Osteoblast (primary cell): Measurements from ENCODE around the gene ADARB1. TPM values are rescaled to one million over a fixed set of nuclear protein-coding genes. Genes with fewer than 3 reads are reported as not detected.

ENCODE experiments used
- DNase-seq: peaks from one replicate; pipeline ENCODE4 v3.0.0; 2011; ENCODE audit warnings: low spot score, mixed read lengths; ENCODE audit not compliant: insufficient read length; ENCODE audit errors: missing footprints
- H2AFZ ChIP-seq: 2 replicates; pipeline ENCODE4 v1.6.0; 2011; ENCODE audit warnings: mild to moderate bottlenecking, low read length
- H3K27ac ChIP-seq: 2 replicates; pipeline ENCODE4 v1.5.1; 2011; ENCODE audit warnings: mild to moderate bottlenecking, low read depth, low read length, moderate library complexity
- H3K27me3 ChIP-seq: 2 replicates; pipeline ENCODE4 v1.6.0; 2012; ENCODE audit warnings: mild to moderate bottlenecking, control low read depth, inconsistent platforms, low read length, moderate library complexity; ENCODE audit not compliant: insufficient read depth
- H3K36me3 ChIP-seq: 2 replicates; pipeline ENCODE4 v1.5.1; 2011; ENCODE audit warnings: mild to moderate bottlenecking, low read length, control low read depth, moderate library complexity; ENCODE audit not compliant: insufficient read depth
- H3K4me1 ChIP-seq: 2 replicates; pipeline ENCODE4 v1.5.1; 2011; ENCODE audit warnings: mild to moderate bottlenecking, low read length, control low read depth, moderate library complexity; ENCODE audit not compliant: insufficient read depth
- H3K4me2 ChIP-seq: 2 replicates; pipeline ENCODE4 v1.6.0; 2011; ENCODE audit warnings: mild to moderate bottlenecking, low read length; ENCODE audit not compliant: insufficient read depth
- H3K4me3 ChIP-seq: fragments of 200-600 bp; sonication (generic); 3 replicates; pipeline ENCODE4 v1.5.1; 2012; ENCODE audit warnings: mild to moderate bottlenecking, low read length, inconsistent platforms; ENCODE audit not compliant: insufficient read depth
- H3K79me2 ChIP-seq: 2 replicates; pipeline ENCODE4 v1.6.0; 2012; ENCODE audit warnings: mild to moderate bottlenecking, low read length, control low read depth, inconsistent platforms; ENCODE audit not compliant: insufficient read depth
- H3K9me3 ChIP-seq: 2 replicates; pipeline ENCODE4 v1.5.1; 2011; ENCODE audit warnings: low read depth, low read length, control low read depth
- H4K20me1 ChIP-seq: 2 replicates; pipeline ENCODE4 v1.6.0; 2012; ENCODE audit warnings: mild to moderate bottlenecking, low read length, control low read depth; ENCODE audit not compliant: insufficient read depth
- CTCF ChIP-seq: IDR thresholded peaks from 2 replicates; pipeline ENCODE4 v1.5.1; 2011; ENCODE audit warnings: mild to moderate bottlenecking, low read depth, low read length, moderate library complexity; ENCODE audit errors: extremely low read depth
- total RNA-seq: library from RNA; depleted of rRNA; stranded (reverse); fragments of >200 nt; gene quantifications from 2 replicates; pipeline ENCODE4 v1.2.3, GENCODE V29; 2012

Gene ADARB1
- total RNA-seq, 1 donor: 19.5 TPM

GRCh38 chr21:45088729-45089128 lies 14.3 kb downstream of the ADARB1 start:
- DNase-seq: no peak
- TF ChIP-seq CTCF: no peak
- Histone ChIP-seq H3K79me2 (peaks cover 80% of the 10 kb centered on the region), H3K27ac (no peak overlapping the region), H3K4me2 (peak overlapping the region; percentile 26), H4K20me1 (peaks cover 40% of the 10 kb centered on the region), H3K9me3 (no peaks in the 10 kb centered on the region), H3K4me3 (no peak overlapping the region), H3K27me3 (no peaks in the 10 kb centered on the region), H2AFZ (no peak overlapping the region), H3K36me3 (no peaks in the 10 kb centered on the region), H3K4me1 (peaks cover 11% of the 10 kb centered on the region)

GRCh38 chr21:45089964-45090363 lies 15.6 kb downstream of the ADARB1 start:
- Histone ChIP-seq H4K20me1 (peaks cover 47% of the 10 kb centered on the region), H2AFZ (no peak overlapping the region), H3K79me2 (peaks cover 78% of the 10 kb centered on the region), H3K4me3 (no peak overlapping the region), H3K27ac (no peak overlapping the region), H3K36me3 (no peaks in the 10 kb centered on the region), H3K4me2 (no peak overlapping the region), H3K9me3 (no peaks in the 10 kb centered on the region), H3K4me1 (peaks cover 11% of the 10 kb centered on the region), H3K27me3 (no peaks in the 10 kb centered on the region)
- DNase-seq: no peak
- TF ChIP-seq CTCF: no peak

- H3K4me2 ChIP-seq: no peak overlapping the region
- H3K27ac ChIP-seq: no peak overlapping the region
- H3K4me1 ChIP-seq: peaks cover 11% of the 10 kb centered on the region
- DNase-seq: no peak
- peaks cover 51% of the 10 kb centered on the region for H4K20me1 ChIP-seq
- peaks cover 78% of the 10 kb centered on the region for H3K79me2 ChIP-seq
- no peak for TF ChIP-seq CTCF
- no peak overlapping the region for H2AFZ ChIP-seq
- no peaks in the 10 kb centered on the region for H3K9me3 ChIP-seq
- no peaks in the 10 kb centered on the region for H3K36me3 ChIP-seq
- no peaks in the 10 kb centered on the region for H3K27me3 ChIP-seq
- H3K4me3 ChIP-seq: no peak overlapping the region
Observed at GRCh38 chr21:45090966-45091365, 16.6 kb downstream of the ADARB1 start.

GRCh38 chr21:45091550-45092322 lies 17.4 kb downstream of the ADARB1 start:
- Histone ChIP-seq H3K27me3 (no peaks in the 10 kb centered on the region), H3K4me1 (peaks cover 11% of the 10 kb centered on the region), H4K20me1 (peaks cover 49% of the 10 kb centered on the region), H3K27ac (no peak overlapping the region), H3K4me3 (no peak overlapping the region), H3K9me3 (no peaks in the 10 kb centered on the region), H3K4me2 (no peak overlapping the region), H3K36me3 (no peaks in the 10 kb centered on the region), H2AFZ (no peak overlapping the region), H3K79me2 (peaks cover 75% of the 10 kb centered on the region)
- TF ChIP-seq CTCF: no peak
- DNase-seq: peak; percentile 88
